BE2C (cell line): ENCODE measurements around the gene MTOR.
"Not testable (repeated sequence)": the region's sequence is repeated elsewhere in the genome, so short reads cannot be mapped to it uniquely, and the experiment has no call there.

Experiments used
- DNase-seq: peaks from one replicate; pipeline ENCODE4 v3.0.0-alpha.2; 2020
- H3K27me3 ChIP-seq: fragments of 250-450 bp; sonication (Bioruptor Pico); 2 replicates; pipeline ENCODE4 v1.5.1; 2020; ENCODE audit warnings: mild to moderate bottlenecking
- H3K36me3 ChIP-seq: fragments of 250-450 bp; sonication (Bioruptor Pico); 2 replicates; pipeline ENCODE4 v1.5.1; 2020; ENCODE audit warnings: mild to moderate bottlenecking
- H3K4me1 ChIP-seq: fragments of 250-450 bp; sonication (Bioruptor Pico); 2 replicates; pipeline ENCODE4 v1.5.1; 2020
- H3K4me3 ChIP-seq: 2 replicates; pipeline ENCODE4 v1.5.1; 2011; ENCODE audit warnings: low read depth, low read length
- H3K9me3 ChIP-seq: fragments of 250-450 bp; sonication (Bioruptor Pico); 2 replicates; pipeline ENCODE4 v1.5.1; 2020
- TF ChIP-seq, protein P1 (sequence below): IDR thresholded peaks from 2 replicates; pipeline ENCODE4 v1.5.1; 2012; ENCODE audit warnings: mild to moderate bottlenecking, low read depth, low read length

The MTOR gene

DNA sequence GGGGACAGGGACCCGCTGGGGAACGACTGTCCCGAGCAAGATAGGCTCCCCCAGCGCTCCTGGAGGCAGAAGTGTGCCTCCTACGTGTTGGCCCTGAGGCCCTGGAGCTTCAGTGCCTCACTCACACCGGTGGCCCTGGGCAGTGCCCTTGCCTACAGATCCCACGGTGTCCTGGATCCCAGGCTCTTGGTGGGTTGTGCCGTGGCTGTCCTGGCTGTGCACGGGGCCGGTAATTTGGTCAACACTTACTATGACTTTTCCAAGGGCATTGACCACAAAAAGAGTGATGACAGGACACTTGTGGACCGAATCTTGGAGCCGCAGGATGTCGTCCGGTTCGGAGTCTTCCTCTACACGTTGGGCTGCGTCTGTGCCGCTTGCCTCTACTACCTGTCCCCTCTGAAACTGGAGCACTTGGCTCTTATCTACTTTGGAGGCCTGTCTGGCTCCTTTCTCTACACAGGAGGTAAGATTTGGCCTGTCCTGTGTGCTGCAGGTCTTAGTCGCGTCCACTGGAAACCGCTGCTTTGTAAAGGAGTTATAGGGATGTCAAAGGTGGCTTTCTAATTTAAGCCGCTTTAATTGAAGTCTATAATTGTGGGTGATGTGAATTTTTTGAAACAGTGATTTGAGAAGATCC, 11.4 kb upstream of the MTOR start:
- DNase-seq, result no peak
- Histone ChIP-seq H3K4me1 (no peaks in the 10 kb centered on the region), H3K9me3 (no peaks in the 10 kb centered on the region), H3K36me3 (no peaks in the 10 kb centered on the region), H3K27me3 (no peaks in the 10 kb centered on the region), H3K4me3 (peak overlapping the region; percentile 80)
- TF ChIP-seq, protein P1, sequence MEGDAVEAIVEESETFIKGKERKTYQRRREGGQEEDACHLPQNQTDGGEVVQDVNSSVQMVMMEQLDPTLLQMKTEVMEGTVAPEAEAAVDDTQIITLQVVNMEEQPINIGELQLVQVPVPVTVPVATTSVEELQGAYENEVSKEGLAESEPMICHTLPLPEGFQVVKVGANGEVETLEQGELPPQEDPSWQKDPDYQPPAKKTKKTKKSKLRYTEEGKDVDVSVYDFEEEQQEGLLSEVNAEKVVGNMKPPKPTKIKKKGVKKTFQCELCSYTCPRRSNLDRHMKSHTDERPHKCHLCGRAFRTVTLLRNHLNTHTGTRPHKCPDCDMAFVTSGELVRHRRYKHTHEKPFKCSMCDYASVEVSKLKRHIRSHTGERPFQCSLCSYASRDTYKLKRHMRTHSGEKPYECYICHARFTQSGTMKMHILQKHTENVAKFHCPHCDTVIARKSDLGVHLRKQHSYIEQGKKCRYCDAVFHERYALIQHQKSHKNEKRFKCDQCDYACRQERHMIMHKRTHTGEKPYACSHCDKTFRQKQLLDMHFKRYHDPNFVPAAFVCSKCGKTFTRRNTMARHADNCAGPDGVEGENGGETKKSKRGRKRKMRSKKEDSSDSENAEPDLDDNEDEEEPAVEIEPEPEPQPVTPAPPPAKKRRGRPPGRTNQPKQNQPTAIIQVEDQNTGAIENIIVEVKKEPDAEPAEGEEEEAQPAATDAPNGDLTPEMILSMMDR, result no peak

DNA sequence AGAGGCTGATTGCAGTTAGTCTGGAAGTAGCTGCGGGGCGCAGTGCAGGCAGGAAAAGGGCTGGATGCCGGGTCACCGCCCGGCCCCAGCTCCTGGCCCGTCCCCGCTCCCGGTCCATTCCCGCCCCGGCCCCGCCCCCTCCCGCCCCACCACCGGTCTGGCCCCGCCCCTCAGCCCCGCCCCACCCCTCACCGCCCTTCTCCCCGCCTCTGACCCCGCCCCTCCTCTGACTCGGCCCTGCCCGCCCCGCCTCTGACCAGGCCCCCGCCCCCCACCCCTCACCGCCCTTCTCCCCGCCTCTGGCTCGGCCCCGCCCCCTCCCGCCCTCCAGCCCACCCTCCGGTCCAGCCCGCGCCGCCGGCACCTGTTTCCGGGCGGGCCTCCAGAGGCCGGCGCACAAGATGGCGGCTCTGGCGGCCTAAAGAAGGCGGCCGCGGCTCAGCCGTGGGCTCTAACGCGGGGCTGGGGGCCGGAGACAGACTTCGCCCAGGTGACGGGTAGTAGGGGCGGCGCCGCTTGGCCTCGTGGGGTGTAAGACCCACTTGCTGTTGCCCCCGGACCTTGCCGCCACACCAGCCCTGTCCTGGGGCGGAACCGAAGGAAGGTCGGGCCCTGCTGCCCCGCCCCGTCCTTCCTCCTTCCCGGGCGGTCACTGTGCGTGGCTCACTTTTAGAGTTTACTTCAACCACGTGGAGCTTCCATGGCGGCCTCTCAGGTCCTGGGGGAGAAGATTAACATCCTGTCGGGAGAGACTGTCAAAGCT, 10.7 kb upstream of the MTOR start, which contains the start of gene UBIAD1:
UBIAD1 (plus strand) TSS at position 367 of the 763 bp plus-strand sequence; CDS start at position 701, 334 bp downstream.
- peak; percentile 80 for DNase-seq
- TF ChIP-seq, protein P1, result no peak

DNA sequence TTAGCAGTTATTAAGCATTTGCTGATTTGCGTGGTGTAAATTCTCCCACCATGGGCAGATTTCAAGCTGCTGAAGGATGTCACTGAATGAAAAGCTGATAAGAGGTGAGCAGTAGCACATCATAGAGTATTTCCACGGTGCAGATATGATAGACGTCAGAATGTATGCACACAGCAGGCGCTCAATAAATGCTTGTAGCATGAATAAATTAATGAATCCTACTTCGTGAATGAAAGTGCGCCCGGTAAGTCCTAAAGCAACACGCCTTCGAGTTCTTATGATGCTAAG, 10.1 kb upstream of the MTOR start:
- no peak for DNase-seq
- H3K4me3 ChIP-seq, result no peak overlapping the region

More for the DNA sequence above, 10.7 kb upstream of the MTOR start, which contains the start of gene UBIAD1:
- Histone ChIP-seq H3K4me1 (no peaks in the 10 kb centered on the region), H3K9me3 (no peaks in the 10 kb centered on the region), H3K4me3 (peak within 1 kb of the TSS; percentile 80), H3K36me3 (no peaks in the 10 kb centered on the region), H3K27me3 (no peaks in the 10 kb centered on the region)

DNA sequence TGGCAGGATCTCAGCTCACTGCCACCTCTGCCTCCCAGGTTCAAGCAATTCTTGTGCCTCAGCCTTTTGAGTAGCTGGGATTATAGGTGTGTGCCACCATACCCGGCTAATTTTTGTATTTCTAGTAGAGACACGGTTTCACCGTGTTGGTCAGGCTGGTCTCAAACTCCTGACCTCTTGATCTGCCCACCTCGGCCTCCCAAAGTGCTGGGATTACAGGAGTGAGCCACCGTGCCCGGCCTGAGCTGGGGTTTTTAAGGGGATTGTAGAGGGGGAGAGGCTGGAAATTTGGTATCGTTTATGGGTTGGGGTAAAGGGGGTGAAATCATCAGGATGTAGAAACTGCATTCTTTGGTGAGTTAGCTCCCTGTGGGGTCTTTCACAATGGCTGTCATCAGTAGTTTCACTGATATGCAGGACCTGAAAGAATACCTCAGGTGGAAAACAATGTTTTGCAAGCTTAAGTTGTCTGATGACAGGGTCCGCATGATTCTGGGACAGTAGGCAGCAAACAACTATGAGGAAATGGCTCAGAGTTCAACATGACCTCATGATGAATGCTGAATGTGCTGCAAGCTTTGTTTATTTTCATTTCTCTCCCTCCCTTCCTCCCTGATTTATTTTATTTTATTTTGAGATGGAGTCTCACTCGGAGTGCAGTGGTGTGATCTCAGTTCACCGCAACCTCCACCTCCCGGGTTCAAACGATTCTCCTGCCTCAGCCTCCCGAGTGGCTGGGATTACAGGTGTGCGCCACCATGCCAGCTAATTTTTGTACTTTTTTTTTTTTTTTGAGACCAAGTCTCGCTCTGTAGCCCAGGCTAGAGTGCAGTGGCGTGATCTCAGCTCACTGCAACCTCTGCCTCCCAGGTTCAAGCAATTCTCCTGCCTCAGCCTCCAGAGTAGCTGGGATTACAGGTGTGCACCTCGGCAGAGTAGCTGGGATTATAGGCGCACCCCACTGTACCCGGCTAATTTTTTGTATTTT, 5.3 kb upstream of the MTOR start:
- not testable (repeated sequence) for H3K27me3 ChIP-seq, H3K36me3 ChIP-seq, H3K4me3 ChIP-seq, H3K4me1 ChIP-seq, DNase-seq, H3K9me3 ChIP-seq

More for the DNA sequence above, 10.1 kb upstream of the MTOR start:
- Histone ChIP-seq H3K4me1 (no peaks in the 10 kb centered on the region), H3K36me3 (no peaks in the 10 kb centered on the region), H3K9me3 (no peaks in the 10 kb centered on the region), H3K27me3 (no peaks in the 10 kb centered on the region)
- TF ChIP-seq, protein P1, result no peak

DNA sequence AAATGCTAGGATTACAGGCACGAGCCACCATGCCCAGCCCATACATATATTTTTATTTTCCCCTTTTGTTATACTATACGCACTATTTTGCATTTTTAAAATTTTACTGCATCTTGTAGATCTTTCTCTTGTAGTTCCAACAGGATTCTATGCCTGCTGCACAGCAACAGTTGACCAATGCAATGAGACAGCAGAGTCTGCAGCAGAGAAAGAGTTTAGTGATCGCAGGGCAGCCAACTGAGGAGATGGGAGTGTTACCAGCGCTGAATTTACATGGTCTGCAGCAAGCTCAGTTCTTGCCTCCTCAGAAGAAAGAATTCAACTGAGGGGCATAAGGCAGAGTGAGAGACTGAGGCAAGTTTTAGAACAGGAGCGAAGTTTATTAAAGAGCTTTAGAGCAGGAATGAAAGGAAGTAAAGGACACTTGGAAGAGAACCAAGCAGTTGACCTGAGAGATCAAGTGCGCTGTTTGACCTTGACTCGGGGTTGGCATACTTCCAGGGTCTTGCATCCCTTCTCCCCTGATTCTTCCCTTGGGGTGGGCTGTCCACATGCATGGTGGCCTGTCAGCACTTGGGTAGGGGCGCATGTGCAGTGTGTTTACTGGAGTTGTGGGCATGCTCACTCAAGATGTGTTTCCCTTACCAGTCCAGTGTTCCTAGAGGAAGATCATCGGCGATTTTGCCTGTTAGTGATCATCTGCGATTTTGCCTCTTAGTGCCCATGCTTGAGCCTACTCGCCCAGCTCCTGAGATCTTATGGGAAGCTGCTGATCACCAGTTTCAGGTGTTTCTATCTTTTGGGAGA, 4.1 kb upstream of the MTOR start:
- DNase-seq, result no peak
- H3K4me3 ChIP-seq, result no peak overlapping the region
- H3K27me3 ChIP-seq, result no peaks in the 10 kb centered on the region
- TF ChIP-seq, protein P1, result no peak
- H3K9me3 ChIP-seq, result no peaks in the 10 kb centered on the region
- no peaks in the 10 kb centered on the region for H3K36me3 ChIP-seq
- no peaks in the 10 kb centered on the region for H3K4me1 ChIP-seq

DNA sequence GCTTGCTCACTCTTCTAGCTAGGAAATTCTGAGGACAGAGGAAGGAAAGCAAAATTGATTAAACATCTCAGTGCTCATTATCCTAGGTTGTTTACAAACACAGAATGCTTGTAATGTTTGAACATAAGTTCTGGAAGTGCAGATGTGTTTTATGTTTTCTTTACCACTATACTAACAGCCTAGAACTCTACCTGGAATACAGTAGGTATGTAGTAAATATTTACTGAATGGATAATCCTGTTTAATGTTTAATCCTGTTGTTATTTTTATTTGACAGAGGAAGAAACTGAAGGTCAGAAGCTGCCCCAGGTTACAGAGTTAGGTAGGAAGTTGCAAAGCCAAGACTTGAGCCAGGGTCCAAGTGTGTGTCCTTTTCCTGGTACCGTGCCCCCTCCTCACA, 6.1 kb downstream of the MTOR start:
- Histone ChIP-seq H3K27me3 (no peaks in the 10 kb centered on the region), H3K4me3 (no peak overlapping the region), H3K9me3 (no peaks in the 10 kb centered on the region), H3K36me3 (peaks cover 24% of the 10 kb centered on the region), H3K4me1 (no peaks in the 10 kb centered on the region)
- TF ChIP-seq, protein P1, result no peak
- no peak for DNase-seq
